Common myeloid progenitor, CD34-positive (primary cell): ENCODE results near the gene TGM6. TPM values are rescaled to one million over a fixed set of nuclear protein-coding genes. Genes with fewer than 3 reads are reported as not detected.

ENCODE experiments used
- CTCF ChIA-PET: fragments of 350-600 bp; sonication (Branson Sonifier 250); formaldehyde crosslinking; loops from one replicate; lab custom pipeline; 2021; ENCODE audit warnings: antibody characterized with exemption; lab: Charles Lee
- POLR2A ChIA-PET: fragments of 350-600 bp; sonication (Branson Sonifier 250); formaldehyde crosslinking; loops from one replicate; lab custom pipeline; 2021; ENCODE audit warnings: antibody characterized with exemption; lab: Charles Lee
- DNase-seq, 3 donors: peaks; one replicate each; pipeline versions ENCODE4 v3.0.0 to v3.0.0-alpha.2; 2013
- H3K27ac ChIP-seq, 2 experiments: 1 replicate in 1 of 2; 2 replicates in 1 of 2; pipeline ENCODE4 v1.7.0; 2013; ENCODE audit warnings: inconsistent platforms in 2 of 2, low read length in 2 of 2, mild to moderate bottlenecking in 2 of 2, low read depth in 1 of 2, moderate library complexity in 1 of 2; ENCODE audit not compliant: severe bottlenecking in 2 of 2, insufficient read depth in 1 of 2, poor library complexity in 1 of 2
- H3K27me3 ChIP-seq, 5 experiments: replicated peaks in 2 of 5; 1 replicate in 3 of 5; 2 replicates in 2 of 5; pipeline versions ENCODE4 v1.6.1 to v1.7.0; 2013; ENCODE audit warnings: low read length in 4 of 5, mild to moderate bottlenecking in 2 of 5, moderate library complexity in 2 of 5, inconsistent platforms in 1 of 5; ENCODE audit not compliant: insufficient read depth in 5 of 5, control insufficient read depth in 4 of 5
- H3K36me3 ChIP-seq, 4 experiments: 1 replicate in 2 of 4; 2 replicates in 2 of 4; pipeline versions ENCODE4 v1.6.1 to v1.7.0; 2013; ENCODE audit warnings: low read length in 3 of 4, control low read depth in 1 of 4, mild to moderate bottlenecking in 1 of 4; ENCODE audit not compliant: control insufficient read depth in 4 of 4, insufficient read depth in 4 of 4
- H3K4me1 ChIP-seq, 4 experiments: 1 replicate in 3 of 4; 2 replicates in 1 of 4; pipeline versions ENCODE4 v1.6.1 to v1.7.1; 2013; ENCODE audit warnings: low read length in 3 of 4, mild to moderate bottlenecking in 3 of 4, control low read depth in 1 of 4, inconsistent platforms in 1 of 4, moderate library complexity in 1 of 4; ENCODE audit not compliant: control insufficient read depth in 4 of 4, insufficient read depth in 4 of 4; ENCODE audit errors: control extremely low read depth in 1 of 4
- H3K4me3 ChIP-seq, 7 experiments: 1 replicate in 4 of 7; 2 replicates in 3 of 7; pipeline versions ENCODE4 v1.5.1 to v1.7.0; 2013; ENCODE audit warnings: mild to moderate bottlenecking in 7 of 7, low read length in 6 of 7, moderate library complexity in 6 of 7, inconsistent platforms in 2 of 7, low read depth in 2 of 7, control low read depth in 1 of 7; ENCODE audit not compliant: insufficient read depth in 4 of 7, control insufficient read depth in 1 of 7; ENCODE audit errors: extremely low read depth in 1 of 7
- H3K9me3 ChIP-seq, 5 experiments: 1 replicate in 4 of 5; 2 replicates in 1 of 5; pipeline versions ENCODE4 v1.6.1 to v1.7.1; 2013; ENCODE audit warnings: low read length in 4 of 5, mild to moderate bottlenecking in 2 of 5, inconsistent platforms in 1 of 5, low read depth in 1 of 5, moderate library complexity in 1 of 5; ENCODE audit not compliant: control insufficient read depth in 4 of 5, insufficient read depth in 2 of 5; ENCODE audit errors: control extremely low read depth in 1 of 5
- WGBS: methylation state at CpG from one replicate; pipeline ENCODE4 v1.1.5; 2013; ENCODE audit not compliant: insufficient coverage; 5-methylcytosine and 5-hydroxymethylcytosine counted together
- polyA plus RNA-seq: library from polyadenylated mRNA; unstranded; fragments of 120-200 nt; gene quantifications from one replicate; pipeline ENCODE4 v1.2.1, GENCODE V29; 2013

Gene TGM6
- polyA plus RNA-seq: not detected

GRCh38 chr20:2380601-2381000 lies at the start of gene TGM6:
Gene TGM6, plus strand, starts transcription at chr20:2380901. Its CDS starts 68 bp downstream, at chr20:2380969.
- no peak for DNase-seq
- no peaks in the 10 kb centered on the region for H3K9me3 ChIP-seq
- ChIA-PET CTCF (no interaction called here), POLR2A (no interaction called here)
- peaks cover 0 to 11% (median 8%) of the 10 kb centered on the region in 4 experiments for H3K4me1 ChIP-seq
- H3K27me3 ChIP-seq: peaks cover 0 to 88% (median 19%) of the 10 kb centered on the region in 5 experiments
- 96% methylated on average over 10 of the region's 10 CpGs for WGBS
- no peak within 1 kb of the TSS for H3K4me3 ChIP-seq
- no peaks in the 10 kb centered on the region for H3K36me3 ChIP-seq
- H3K27ac ChIP-seq: no peak within 1 kb of the TSS

GRCh38 chr20:2331106-2331505 lies 49.6 kb upstream of the TGM6 start:
- Histone ChIP-seq H3K36me3 (no peaks in the 10 kb centered on the region), H3K27me3 (peaks cover 0 to 20% (median 0%) of the 10 kb centered on the region in 5 experiments), H3K9me3 (no peaks in the 10 kb centered on the region), H3K4me3 (no peak overlapping the region), H3K4me1 (peaks cover 0 to 3% (median 0%) of the 10 kb centered on the region in 4 experiments), H3K27ac (no peak overlapping the region)
- 96% methylated on average over 5 of the region's 5 CpGs for WGBS
- POLR2A ChIA-PET: no interaction called here
- CTCF ChIA-PET: interaction anchor here (1.5 kb wide), 1 partner anchor 123 kb away, joined by 4 read pairs; no protein-coding TSS in a partner anchor
- DNase-seq: no peak

- H3K36me3 ChIP-seq: no peaks in the 10 kb centered on the region
- H3K4me1 ChIP-seq: peaks cover 0 to 3% (median 0%) of the 10 kb centered on the region in 4 experiments
- 96% methylated on average over 16 of the region's 17 CpGs for WGBS
- H3K27me3 ChIP-seq: peaks cover 0 to 22% (median 0%) of the 10 kb centered on the region in 5 experiments
- no peak overlapping the region for H3K4me3 ChIP-seq
- CTCF ChIA-PET: interaction anchor here (1.5 kb wide), 1 partner anchor 124 kb away, joined by 4 read pairs; no protein-coding TSS in a partner anchor
- no peak for DNase-seq
- no peaks in the 10 kb centered on the region for H3K9me3 ChIP-seq
- POLR2A ChIA-PET: no interaction called here
- no peak overlapping the region for H3K27ac ChIP-seq
Observed at GRCh38 chr20:2331901-2332565, 48.7 kb upstream of the TGM6 start.

- ChIA-PET CTCF (no interaction called here), POLR2A (no interaction called here)
Observed at GRCh38 chr20:2332711-2333110, 48.0 kb upstream of the TGM6 start.

GRCh38 chr20:2333821-2334220 lies 46.9 kb upstream of the TGM6 start:
- Histone ChIP-seq H3K27ac (no peak overlapping the region), H3K27me3 (peaks cover 0 to 24% (median 4%) of the 10 kb centered on the region in 5 experiments), H3K4me3 (no peak overlapping the region), H3K4me1 (peaks cover 0 to 4% (median under 1%) of the 10 kb centered on the region in 4 experiments), H3K36me3 (no peaks in the 10 kb centered on the region), H3K9me3 (no peaks in the 10 kb centered on the region)
- POLR2A ChIA-PET: interaction anchor here (0.6 kb wide), 1 partner anchor 20 kb away, joined by 4 read pairs; no protein-coding TSS in a partner anchor
- CTCF ChIA-PET: no interaction called here
- 98% methylated on average over 5 of the region's 6 CpGs for WGBS
- no peak for DNase-seq

More at GRCh38 chr20:2332711-2333110, 48.0 kb upstream of the TGM6 start:
- no peak overlapping the region for H3K27ac ChIP-seq
- no peaks in the 10 kb centered on the region for H3K36me3 ChIP-seq
- no peak for DNase-seq
- peaks cover 0 to 3% (median 0%) of the 10 kb centered on the region in 4 experiments for H3K4me1 ChIP-seq
- no peak overlapping the region for H3K4me3 ChIP-seq
- H3K9me3 ChIP-seq: no peaks in the 10 kb centered on the region
- 90% methylated on average over 4 of the region's 4 CpGs for WGBS
- peaks cover 0 to 24% (median 0%) of the 10 kb centered on the region in 5 experiments for H3K27me3 ChIP-seq

- Histone ChIP-seq H3K9me3 (no peaks in the 10 kb centered on the region), H3K27ac (no peak overlapping the region), H3K4me3 (no peak overlapping the region), H3K4me1 (peaks cover 0 to 6% (median 2%) of the 10 kb centered on the region in 4 experiments), H3K36me3 (no peaks in the 10 kb centered on the region), H3K27me3 (peaks cover 0 to 22% (median 4%) of the 10 kb centered on the region in 5 experiments)
- ChIA-PET CTCF (no interaction called here), POLR2A (no interaction called here)
- no peak for DNase-seq
- WGBS: 92% methylated on average over 4 of the region's 9 CpGs
Observed at GRCh38 chr20:2335096-2335870, 45.4 kb upstream of the TGM6 start.
